ENCODE data around the gene RPL35. TPM values are rescaled to one million over a fixed set of nuclear protein-coding genes. Genes with fewer than 3 reads are reported as not detected.
A peak's percentile ranks its signal among the peaks of the same experiment; 100 is the strongest.

The RPL35 gene
- total RNA-seq, 2 experiments from 2014 or later = 2,088 to 2,142 TPM

- H3K27me3 ChIP-seq (ENCODE audit: control insufficient read depth in 1 of 2, insufficient read depth in 2 of 2, low read length in 2 of 2) = no peaks in the 10 kb centered on the region
- DNase-seq (no peak), ATAC-seq (ENCODE audit: poor library complexity) (no peak)
- Mint-ChIP-seq H3K27ac (no peak overlapping the region), H3K36me3 (ENCODE audit: low read depth) (peaks cover 34% of the 10 kb centered on the region), H3K27me3 (peaks cover 11% of the 10 kb centered on the region), H3K4me3 (no peak overlapping the region), H3K4me1 (ENCODE audit: low read depth) (peaks cover 31% of the 10 kb centered on the region), H3K9me3 (no peaks in the 10 kb centered on the region)
- H3K9me3 ChIP-seq (ENCODE audit: control insufficient read depth in 1 of 2, insufficient read depth in 1 of 2, low read length in 2 of 2) = peaks cover 0 to 3% of the 10 kb centered on the region in 2 experiments
- CTCF ChIA-PET = interaction anchor here (1.4 to 5.4 kb wide), 3 partner anchors 15 to 238 kb away, joined by 3 to 106 read pairs (median 5); partner anchors contain the start of genes NR6A1 and OLFML2A
- no peak overlapping the region for H3K27ac ChIP-seq (ENCODE audit: low read depth in 1 of 2, low read length in 2 of 2)
- peaks cover 40% of the 10 kb centered on the region for H3K4me1 ChIP-seq (ENCODE audit: insufficient read depth, low read length)
- no peak overlapping the region for H3K4me3 ChIP-seq (ENCODE audit: low read length)
- TF ChIP-seq CTCF (IDR thresholded peaks at IDR 0.05) = no peak
- intact Hi-C loops (cut with DNase I, micrococcal nuclease) = loop anchor here in 1 of 2 experiments (5.0 kb wide), 1 partner anchor 402 kb away; no protein-coding TSS in a partner anchor
- POLR2A ChIA-PET = no interaction called here
- H3K36me3 ChIP-seq (ENCODE audit: insufficient read depth, low read length) = peaks cover 37% of the 10 kb centered on the region
These were observed 6.2 kb downstream of the RPL35 start for GRCh38 chr9:124855566-124855943.

GRCh38 chr9:124854822-124855221 lies 6.9 kb downstream of the RPL35 start:
- ChIA-PET POLR2A (no interaction called here), CTCF (interaction anchor here (1.4 to 5.4 kb wide), 2 partner anchors 82 to 238 kb away, joined by 3 to 106 read pairs; partner anchors contain the start of genes NR6A1 and OLFML2A)
- peaks cover 11% of the 10 kb centered on the region for H3K27me3 Mint-ChIP-seq
- H3K4me1 Mint-ChIP-seq (ENCODE audit: low read depth) = peaks cover 24% of the 10 kb centered on the region
- H3K36me3 Mint-ChIP-seq (ENCODE audit: low read depth) = peaks cover 27% of the 10 kb centered on the region
- no peak for TF ChIP-seq CTCF (IDR thresholded peaks at IDR 0.05)
- intact Hi-C loops (cut with DNase I, micrococcal nuclease) = loop anchor here (5.0 kb wide), 3 partner anchors 238 to 517 kb away; no protein-coding TSS in a partner anchor
- peaks cover 0 to 3% of the 10 kb centered on the region in 2 experiments for H3K9me3 ChIP-seq (ENCODE audit: control insufficient read depth in 1 of 2, insufficient read depth in 1 of 2, low read length in 2 of 2)
- ATAC-seq (ENCODE audit: poor library complexity) = no peak
- no peaks in the 10 kb centered on the region for H3K9me3 Mint-ChIP-seq
- DNase-seq = peak in 1 of 14 experiments; percentile 17
- H3K4me3 Mint-ChIP-seq = no peak overlapping the region
- H3K36me3 ChIP-seq (ENCODE audit: insufficient read depth, low read length) = peaks cover 30% of the 10 kb centered on the region
- H3K4me3 ChIP-seq (ENCODE audit: low read length) = no peak overlapping the region
- peak overlapping the region; percentile 19 for H3K27ac Mint-ChIP-seq
- H3K27me3 ChIP-seq (ENCODE audit: control insufficient read depth in 1 of 2, insufficient read depth in 2 of 2, low read length in 2 of 2) = peaks cover 0 to 4% of the 10 kb centered on the region in 2 experiments
- H3K27ac ChIP-seq (ENCODE audit: low read depth in 1 of 2, low read length in 2 of 2) = no peak overlapping the region
- H3K4me1 ChIP-seq (ENCODE audit: insufficient read depth, low read length) = peaks cover 33% of the 10 kb centered on the region

GRCh38 chr9:124854161-124854560 lies 7.6 kb downstream of the RPL35 start:
- Mint-ChIP-seq H3K4me3 (no peak overlapping the region), H3K4me1 (ENCODE audit: low read depth) (peaks cover 17% of the 10 kb centered on the region), H3K27me3 (peaks cover 11% of the 10 kb centered on the region), H3K27ac (no peak overlapping the region), H3K36me3 (ENCODE audit: low read depth) (peaks cover 20% of the 10 kb centered on the region), H3K9me3 (no peaks in the 10 kb centered on the region)
- Histone ChIP-seq H3K27ac (ENCODE audit: low read depth in 1 of 2, low read length in 2 of 2) (no peak overlapping the region), H3K4me3 (ENCODE audit: low read length) (no peak overlapping the region), H3K4me1 (ENCODE audit: insufficient read depth, low read length) (peaks cover 27% of the 10 kb centered on the region), H3K9me3 (ENCODE audit: control insufficient read depth in 1 of 2, insufficient read depth in 1 of 2, low read length in 2 of 2) (peaks cover 0 to 3% of the 10 kb centered on the region in 2 experiments), H3K36me3 (ENCODE audit: insufficient read depth, low read length) (peaks cover 23% of the 10 kb centered on the region), H3K27me3 (ENCODE audit: control insufficient read depth in 1 of 2, insufficient read depth in 2 of 2, low read length in 2 of 2) (peaks cover 0 to 5% of the 10 kb centered on the region in 2 experiments)
- DNase-seq (peak in 1 of 14 experiments; percentile 29), ATAC-seq (ENCODE audit: poor library complexity) (no peak)
- no peak for TF ChIP-seq CTCF (IDR thresholded peaks at IDR 0.05)
- ChIA-PET POLR2A (interaction anchor here (0.7 to 1.1 kb wide), 2 partner anchors 16 to 80 kb away, joined by 3 to 4 read pairs; no protein-coding TSS in a partner anchor), CTCF (interaction anchor here (0.6 to 5.4 kb wide), 9 partner anchors 10 to 342 kb away, joined by 3 to 106 read pairs (median 7); partner anchors contain the start of genes NR6A1 and OLFML2A)
- intact Hi-C loops (cut with DNase I, micrococcal nuclease) = loop anchor here (5.0 kb wide), 2 partner anchors 237 to 518 kb away; no protein-coding TSS in a partner anchor

Measured in CD4-positive, alpha-beta T cell (primary cell).